ENCODE data around the gene KLHDC10.
"Not testable (repeated sequence)": the region's sequence is repeated elsewhere in the genome, so short reads cannot be mapped to it uniquely, and the experiment has no call there.

Gene KLHDC10

GRCh38 chr7:130083497-130083896 lies 13.2 kb downstream of the KLHDC10 start:
- not testable (repeated sequence) for DNase-seq

GRCh38 chr7:130084037-130084875 lies 13.9 kb downstream of the KLHDC10 start:
- DNase-seq: no peak

- not testable (repeated sequence) for DNase-seq
These were observed 14.9 kb downstream of the KLHDC10 start for GRCh38 chr7:130085235-130085634.

- no peak for DNase-seq
These were observed 16.6 kb downstream of the KLHDC10 start for GRCh38 chr7:130086938-130087337.

GRCh38 chr7:130087364-130087763 lies 17.0 kb downstream of the KLHDC10 start:
- no peak for DNase-seq

- DNase-seq: no peak
These were observed 20.6 kb downstream of the KLHDC10 start for GRCh38 chr7:130090745-130091532.

- no peak for DNase-seq
These were observed 21.7 kb downstream of the KLHDC10 start for GRCh38 chr7:130091999-130092398.

- DNase-seq: no peak
These were observed 22.3 kb downstream of the KLHDC10 start for GRCh38 chr7:130092598-130092997.

- no peak for DNase-seq
These were observed 25.5 kb downstream of the KLHDC10 start for GRCh38 chr7:130095812-130096211.

- no peak for DNase-seq
These were observed 26.0 kb downstream of the KLHDC10 start for GRCh38 chr7:130096243-130096827.

GRCh38 chr7:130099331-130099730 lies 29.0 kb downstream of the KLHDC10 start:
- DNase-seq: no peak

GRCh38 chr7:130102588-130102987 lies 32.3 kb downstream of the KLHDC10 start:
- no peak for DNase-seq

- DNase-seq: no peak
These were observed 37.8 kb downstream of the KLHDC10 start for GRCh38 chr7:130107949-130108674.

- DNase-seq: no peak
These were observed 38.5 kb downstream of the KLHDC10 start for GRCh38 chr7:130108809-130109208.

GRCh38 chr7:130112093-130112492 lies 41.8 kb downstream of the KLHDC10 start:
- DNase-seq: no peak

- DNase-seq: no peak
These were observed 42.5 kb downstream of the KLHDC10 start for GRCh38 chr7:130112662-130113425.

GRCh38 chr7:130113426-130113805 lies 43.1 kb downstream of the KLHDC10 start:
- DNase-seq: not testable (repeated sequence)

GRCh38 chr7:130113887-130114286 lies 43.6 kb downstream of the KLHDC10 start:
- no peak for DNase-seq

GRCh38 chr7:130114374-130114773 lies 44.0 kb downstream of the KLHDC10 start:
- DNase-seq: no peak

GRCh38 chr7:130114776-130115175 lies 44.4 kb downstream of the KLHDC10 start:
- DNase-seq: no peak

- DNase-seq: no peak
These were observed 48.0 kb downstream of the KLHDC10 start for GRCh38 chr7:130118294-130118693.

- DNase-seq: no peak
These were observed 48.5 kb downstream of the KLHDC10 start for GRCh38 chr7:130118801-130119200.
